Activated CD4-positive, CD25-positive, alpha-beta regulatory T cell (primary cell): Measurements from ENCODE around the gene NEK6.

Source experiments
- DNase-seq, 4 experiments: peaks; one replicate each; lab custom pipeline; 2025; lab: John Stamatoyannopoulos, UW

NEK6 gene

GRCh38 chr9:124321935-124322334, 64.2 kb downstream of the NEK6 start:
- no peak for DNase-seq

GRCh38 chr9:124322618-124323432, 65.1 kb downstream of the NEK6 start:
- DNase-seq = no peak

GRCh38 chr9:124323904-124324303, 66.2 kb downstream of the NEK6 start:
- no peak for DNase-seq

GRCh38 chr9:124325816-124326215, 68.1 kb downstream of the NEK6 start:
- DNase-seq = no peak

- DNase-seq = no peak
Measured at GRCh38 chr9:124326378-124326777, 68.6 kb downstream of the NEK6 start.

GRCh38 chr9:124327491-124327890, 69.7 kb downstream of the NEK6 start:
- DNase-seq = no peak

- no peak for DNase-seq
Measured at GRCh38 chr9:124328285-124328684, 70.5 kb downstream of the NEK6 start.

- no peak for DNase-seq
Measured at GRCh38 chr9:124329206-124329792, 71.5 kb downstream of the NEK6 start.

- DNase-seq = no peak
Measured at GRCh38 chr9:124330011-124330697, 72.4 kb downstream of the NEK6 start.

- no peak for DNase-seq
Measured at GRCh38 chr9:124331580-124331979, 73.8 kb downstream of the NEK6 start.

- no peak for DNase-seq
Measured at GRCh38 chr9:124332361-124333202, 74.8 kb downstream of the NEK6 start.

GRCh38 chr9:124333203-124333579, 75.4 kb downstream of the NEK6 start:
- DNase-seq = no peak

GRCh38 chr9:124334568-124335319, 77.0 kb downstream of the NEK6 start:
- DNase-seq = no peak

GRCh38 chr9:124335320-124335707, 77.6 kb downstream of the NEK6 start:
- DNase-seq = no peak

- no peak for DNase-seq
Measured at GRCh38 chr9:124337562-124337961, 79.8 kb downstream of the NEK6 start.

- no peak for DNase-seq
Measured at GRCh38 chr9:124339603-124340146, 81.9 kb downstream of the NEK6 start.

GRCh38 chr9:124340219-124341069, 82.7 kb downstream of the NEK6 start:
- DNase-seq = no peak

- no peak for DNase-seq
Measured at GRCh38 chr9:124341455-124342170, 83.9 kb downstream of the NEK6 start.

- no peak for DNase-seq
Measured at GRCh38 chr9:124342402-124342775, 84.6 kb downstream of the NEK6 start.
